GM18858 (cell line): ENCODE results near the gene ADCY1.
"Not testable (repeated sequence)": the region's sequence is repeated elsewhere in the genome, so short reads cannot be mapped to it uniquely, and the experiment has no call there.

Experiments used
- ATAC-seq: cut with Tn5 transposase; IDR thresholded peaks from one replicate; pipeline ENCODE4 v1.9.1; 2021; ENCODE audit not compliant: unreplicated experiment

The ADCY1 gene

DNA sequence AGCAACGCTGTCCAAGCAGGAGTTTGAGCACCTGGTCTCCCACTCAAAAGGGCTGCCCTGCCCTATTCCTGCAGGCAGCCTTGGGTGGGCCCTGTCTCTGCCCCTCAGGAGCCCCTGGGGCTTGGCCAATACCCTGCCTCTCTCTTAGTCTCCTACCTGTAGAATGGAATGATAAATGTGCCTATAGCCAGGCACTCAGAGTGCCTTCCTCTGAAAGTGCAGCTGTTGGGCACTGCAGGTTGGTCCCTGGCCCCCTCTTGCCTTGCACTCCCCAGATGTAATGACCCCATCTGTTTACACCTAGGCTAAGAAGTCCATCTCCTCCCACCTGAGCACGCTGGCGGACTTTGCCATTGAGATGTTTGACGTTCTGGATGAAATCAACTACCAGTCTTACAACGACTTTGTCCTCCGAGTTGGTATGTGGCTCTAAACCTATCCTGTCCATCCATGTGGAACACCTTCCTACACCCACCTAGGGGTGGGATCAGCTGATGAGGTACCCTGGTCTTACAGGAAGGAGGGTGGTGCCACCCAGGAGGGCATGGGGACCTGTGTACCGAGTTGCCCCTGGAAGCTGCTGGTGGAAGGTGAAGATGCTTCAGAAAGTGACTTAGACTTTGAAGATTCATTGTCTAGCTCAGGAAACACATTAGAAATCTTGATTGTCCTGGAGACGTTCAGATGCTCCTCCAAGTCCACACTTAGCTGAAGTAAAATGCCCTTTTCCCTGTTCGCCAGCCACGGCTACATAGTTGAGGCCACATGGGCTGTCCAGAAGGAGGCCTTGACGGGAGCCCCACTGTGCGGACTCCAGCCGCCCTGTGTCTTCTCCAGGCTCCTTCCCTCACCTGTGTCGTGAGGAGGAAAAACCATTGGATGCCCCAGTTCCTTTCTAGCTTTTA is 134.1 kb downstream of the ADCY1 start:
- ATAC-seq = no peak

DNA sequence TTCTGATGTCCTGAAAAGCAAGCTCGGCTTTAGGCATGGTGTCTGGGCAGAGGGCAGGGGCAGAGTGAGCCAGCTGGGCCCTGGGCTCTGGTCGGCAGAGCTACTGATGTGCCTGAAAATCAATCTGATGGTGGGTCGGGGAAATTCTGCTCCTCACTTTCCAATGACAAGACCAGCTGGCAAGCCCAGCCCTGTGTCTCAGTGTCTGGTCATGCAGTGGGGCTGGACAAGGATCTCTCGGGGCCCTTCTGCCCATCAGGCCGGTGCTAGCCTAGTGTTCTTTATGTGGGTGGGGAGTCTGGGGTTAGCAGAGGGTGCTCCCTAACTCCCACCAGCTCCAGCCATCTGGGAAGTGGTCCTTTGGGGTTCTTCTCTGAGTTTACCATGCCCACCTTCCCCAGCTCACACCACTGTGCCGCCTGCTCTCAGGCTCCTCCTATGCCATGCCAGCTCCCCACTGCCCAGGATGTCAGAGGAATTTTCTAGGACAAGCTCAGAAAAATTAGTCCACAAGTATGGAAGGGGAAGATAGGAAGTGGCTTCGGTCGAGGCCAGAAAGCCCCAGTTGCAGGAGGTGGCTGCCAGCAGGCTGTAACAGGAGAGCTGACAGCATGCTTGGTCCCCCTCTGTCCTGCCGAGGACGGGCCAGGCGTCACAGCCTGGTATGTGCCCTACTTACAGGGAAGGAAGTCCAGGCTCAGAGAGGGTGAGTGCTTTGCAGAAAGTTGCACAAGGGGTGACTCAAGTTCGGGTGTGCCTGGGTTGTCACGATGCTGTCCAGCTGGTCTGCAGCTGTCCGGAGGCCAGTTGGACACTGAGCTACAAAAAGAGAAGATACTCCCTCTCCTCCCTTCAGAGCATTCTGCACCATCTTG is 135.2 kb downstream of the ADCY1 start:
- ATAC-seq = no peak

DNA sequence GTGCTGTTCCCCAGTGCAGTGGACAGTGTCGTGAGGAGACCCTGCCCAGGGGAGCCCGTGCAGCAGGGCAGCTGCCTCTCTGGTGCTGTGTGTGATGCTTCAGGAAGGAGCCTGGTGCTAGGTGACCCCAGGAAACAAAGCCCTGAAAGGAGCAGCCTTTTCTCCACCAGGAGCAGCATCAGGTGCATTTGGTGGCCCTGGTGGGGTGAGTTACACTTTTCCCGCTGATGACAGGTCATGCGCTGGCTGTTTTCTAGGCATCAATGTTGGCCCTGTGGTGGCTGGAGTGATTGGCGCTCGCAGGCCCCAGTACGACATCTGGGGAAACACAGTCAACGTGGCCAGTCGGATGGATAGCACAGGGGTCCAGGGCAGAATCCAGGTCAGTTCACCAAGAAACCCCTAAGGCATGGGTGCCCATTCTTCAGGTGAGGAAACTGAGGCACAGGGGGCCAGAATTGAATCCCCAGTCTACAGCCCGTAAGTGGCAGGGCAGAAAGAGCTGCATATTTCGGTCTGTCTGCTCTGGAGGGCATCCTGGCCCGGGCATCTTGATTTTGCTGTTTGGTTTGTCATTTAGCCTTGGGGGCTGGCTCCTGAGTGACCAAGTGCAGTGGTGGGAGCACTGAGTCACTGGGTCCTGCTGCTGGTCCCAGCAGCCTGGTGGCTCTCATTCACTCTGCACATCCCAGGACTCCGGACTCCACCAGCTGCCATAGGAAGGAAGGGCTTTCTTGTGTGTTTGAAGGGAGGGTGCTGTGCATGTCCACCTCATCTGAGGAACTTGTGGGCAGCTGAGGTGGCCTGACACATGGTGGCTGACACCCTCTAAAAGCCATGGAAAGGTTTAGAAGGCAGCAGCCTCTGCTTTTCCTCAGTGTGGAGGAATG is 136.3 kb downstream of the ADCY1 start:
- no peak for ATAC-seq

DNA sequence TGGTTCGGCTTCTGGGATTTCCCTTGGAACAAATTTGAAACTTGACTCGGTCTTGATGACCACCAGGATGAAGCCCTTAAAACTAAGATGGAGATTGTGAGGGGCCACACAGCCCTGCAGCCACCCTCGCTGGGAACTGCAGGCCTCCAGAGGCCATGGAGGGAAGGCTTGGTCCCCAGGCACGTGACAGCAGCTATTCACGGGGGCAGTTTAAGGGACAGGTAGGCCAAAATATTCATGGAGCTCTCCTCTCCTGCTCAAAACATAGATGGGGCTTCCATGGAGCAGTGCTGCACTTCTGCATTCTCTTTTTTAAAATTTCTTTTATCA is 137.0 kb downstream of the ADCY1 start:
- no peak for ATAC-seq

DNA sequence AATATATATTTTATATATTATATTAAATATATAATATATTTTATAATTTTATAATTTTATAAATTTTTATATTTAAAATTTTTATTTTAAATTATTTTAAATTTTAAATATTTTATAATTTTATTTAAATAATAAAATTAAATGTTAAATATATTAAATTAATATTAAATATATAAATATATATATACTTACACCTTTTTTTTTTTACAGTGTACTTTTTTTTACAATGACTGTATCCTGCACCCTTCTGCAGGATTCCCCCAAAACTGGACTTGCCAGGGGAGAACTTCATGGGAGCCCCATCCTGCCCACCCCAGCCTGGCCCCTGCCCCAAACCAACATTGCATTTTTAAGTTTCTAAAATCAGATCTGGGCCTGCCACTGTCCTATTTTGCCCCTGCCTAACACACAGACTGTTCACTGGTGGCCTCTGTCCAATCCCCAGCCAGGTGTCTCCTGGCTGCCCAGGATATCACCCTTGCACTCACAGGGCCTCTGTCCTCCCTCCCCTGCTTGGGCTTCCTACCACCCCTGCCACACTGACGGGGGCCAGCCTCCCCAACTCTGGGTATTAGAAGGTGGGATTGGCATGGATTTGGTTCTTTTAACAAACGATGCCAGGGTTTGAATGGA is 138.0 kb downstream of the ADCY1 start:
- ATAC-seq = no peak

DNA sequence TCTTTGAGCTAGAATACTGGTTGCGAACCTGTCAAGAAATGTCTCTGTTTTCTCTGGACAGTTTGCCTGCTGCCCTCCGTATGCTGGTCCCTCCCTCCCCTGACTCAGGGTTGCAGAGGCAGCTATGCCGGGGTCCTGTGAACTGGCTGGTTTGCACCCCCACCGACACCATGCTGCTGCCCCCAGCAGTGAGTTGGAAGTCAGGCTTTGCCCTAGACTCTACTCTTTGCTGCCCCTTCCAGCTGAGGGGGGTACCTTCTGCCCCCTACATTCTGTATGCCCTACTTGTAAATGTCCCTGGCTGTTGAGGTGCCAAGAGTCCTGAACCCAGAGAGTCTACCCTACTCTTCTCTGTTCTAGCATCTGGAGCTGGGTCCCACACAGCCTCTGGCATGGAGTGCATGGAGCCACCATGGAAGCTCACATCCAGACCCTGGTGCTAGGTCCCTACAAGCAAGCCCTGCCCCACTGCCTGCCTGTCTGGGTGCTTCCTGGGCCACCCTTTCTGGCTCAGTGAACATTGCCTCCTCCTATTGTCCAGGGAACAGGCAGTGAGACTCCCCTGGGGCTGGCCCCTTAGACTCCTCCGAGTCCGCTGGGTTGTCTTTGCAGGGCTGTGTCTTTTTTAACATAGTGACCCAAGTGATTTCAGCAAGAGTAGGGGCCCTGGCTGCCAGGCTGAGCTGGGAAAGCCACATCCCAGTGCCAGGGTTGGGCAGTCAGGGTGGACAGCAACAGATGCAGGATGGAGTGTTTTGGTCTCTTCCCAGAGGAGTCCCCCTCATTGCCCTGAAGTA is 138.9 kb downstream of the ADCY1 start:
- ATAC-seq = no peak

DNA sequence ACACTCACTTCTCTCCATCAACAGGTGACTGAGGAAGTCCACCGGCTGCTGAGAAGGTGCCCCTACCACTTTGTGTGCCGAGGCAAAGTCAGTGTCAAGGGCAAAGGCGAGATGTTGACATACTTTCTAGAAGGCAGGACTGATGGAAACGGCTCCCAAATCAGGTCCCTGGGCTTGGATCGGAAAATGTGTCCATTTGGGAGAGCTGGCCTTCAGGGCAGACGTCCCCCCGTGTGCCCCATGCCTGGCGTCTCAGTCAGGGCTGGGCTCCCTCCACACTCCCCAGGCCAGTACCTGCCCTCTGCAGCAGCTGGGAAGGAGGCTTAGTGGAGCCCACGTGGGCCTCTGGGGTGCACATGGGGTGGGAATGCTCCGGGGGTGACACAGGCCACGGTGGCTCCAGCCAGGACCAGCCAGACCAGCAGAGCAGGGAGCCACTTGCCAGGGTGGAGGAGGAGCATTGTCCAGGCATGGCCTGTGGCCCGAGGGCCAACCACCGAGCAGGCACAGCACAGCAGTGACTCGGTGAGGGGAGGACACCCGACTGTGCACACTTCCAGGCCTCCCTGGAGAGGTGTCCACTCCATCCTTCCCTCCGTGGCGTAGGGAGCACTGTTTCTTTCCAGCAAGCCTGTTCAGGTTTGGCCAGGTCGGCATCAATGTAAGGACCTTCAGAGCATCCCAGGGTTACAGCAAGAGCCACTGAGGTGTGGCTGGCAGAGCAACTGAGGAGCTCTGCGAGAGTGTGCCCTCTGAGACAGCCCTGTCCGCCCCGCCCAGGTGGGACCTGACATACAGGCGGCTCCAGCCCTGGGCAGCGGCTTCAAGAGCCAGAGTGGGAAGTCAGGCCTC is 139.7 kb downstream of the ADCY1 start:
- no peak for ATAC-seq

DNA sequence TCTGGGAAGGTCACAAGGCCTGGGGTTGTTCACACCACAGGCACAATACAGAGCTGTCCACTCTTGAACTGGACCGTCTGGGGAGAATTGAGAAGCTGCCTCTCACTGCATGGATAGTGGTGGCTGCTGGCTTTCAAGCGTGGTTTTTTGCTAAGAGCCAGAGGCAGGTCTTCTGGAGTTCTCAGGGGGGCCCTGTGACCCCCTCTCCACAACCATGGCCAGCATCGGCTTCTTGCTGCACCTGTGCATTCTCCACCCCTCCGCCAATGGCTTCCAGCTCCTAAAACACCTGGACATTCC is 140.3 kb downstream of the ADCY1 start:
- ATAC-seq = no peak

DNA sequence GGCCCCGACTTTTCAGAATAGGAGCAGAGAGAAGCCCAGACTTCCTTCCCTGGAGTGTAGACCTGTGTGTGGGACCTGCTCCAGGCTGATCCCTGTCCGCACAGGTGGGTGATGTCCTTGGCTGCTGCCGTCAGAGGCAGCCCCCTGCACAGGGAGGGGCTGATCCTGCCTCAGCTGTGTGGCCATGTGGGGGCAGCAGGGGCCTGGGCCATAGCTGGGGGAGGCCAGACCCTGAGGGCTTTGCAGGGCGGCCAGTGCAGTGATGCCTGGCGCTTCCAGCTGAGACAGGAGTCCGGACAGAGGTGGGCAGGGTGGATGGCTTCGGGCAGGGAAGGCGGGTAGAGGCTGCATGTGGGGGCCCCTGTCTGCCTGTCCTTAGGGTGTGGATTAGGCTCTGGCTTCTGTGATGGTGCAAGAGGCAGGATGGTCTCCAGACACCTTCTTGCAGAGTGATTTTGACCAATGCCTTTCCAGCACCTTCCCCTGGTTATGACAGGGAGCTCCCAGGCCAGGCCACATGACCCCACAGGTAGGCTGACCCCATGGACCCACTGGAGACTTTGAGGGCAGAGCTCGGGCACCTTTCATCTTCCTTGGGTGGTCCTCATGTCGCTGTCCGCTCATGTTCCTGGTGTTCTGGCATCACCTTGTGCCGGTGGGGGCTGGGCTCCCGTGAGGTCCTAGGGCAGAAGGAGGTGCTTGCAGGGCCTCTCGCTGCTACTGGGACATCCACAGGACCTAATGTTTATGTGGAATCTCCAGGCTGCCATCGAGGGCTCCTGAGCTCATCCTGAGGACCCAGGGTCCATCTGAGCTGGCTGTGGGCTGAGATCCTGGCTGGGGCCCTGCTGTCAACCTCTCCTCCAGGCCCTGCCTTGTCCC is 141.5 kb downstream of the ADCY1 start:
- ATAC-seq = no peak

DNA sequence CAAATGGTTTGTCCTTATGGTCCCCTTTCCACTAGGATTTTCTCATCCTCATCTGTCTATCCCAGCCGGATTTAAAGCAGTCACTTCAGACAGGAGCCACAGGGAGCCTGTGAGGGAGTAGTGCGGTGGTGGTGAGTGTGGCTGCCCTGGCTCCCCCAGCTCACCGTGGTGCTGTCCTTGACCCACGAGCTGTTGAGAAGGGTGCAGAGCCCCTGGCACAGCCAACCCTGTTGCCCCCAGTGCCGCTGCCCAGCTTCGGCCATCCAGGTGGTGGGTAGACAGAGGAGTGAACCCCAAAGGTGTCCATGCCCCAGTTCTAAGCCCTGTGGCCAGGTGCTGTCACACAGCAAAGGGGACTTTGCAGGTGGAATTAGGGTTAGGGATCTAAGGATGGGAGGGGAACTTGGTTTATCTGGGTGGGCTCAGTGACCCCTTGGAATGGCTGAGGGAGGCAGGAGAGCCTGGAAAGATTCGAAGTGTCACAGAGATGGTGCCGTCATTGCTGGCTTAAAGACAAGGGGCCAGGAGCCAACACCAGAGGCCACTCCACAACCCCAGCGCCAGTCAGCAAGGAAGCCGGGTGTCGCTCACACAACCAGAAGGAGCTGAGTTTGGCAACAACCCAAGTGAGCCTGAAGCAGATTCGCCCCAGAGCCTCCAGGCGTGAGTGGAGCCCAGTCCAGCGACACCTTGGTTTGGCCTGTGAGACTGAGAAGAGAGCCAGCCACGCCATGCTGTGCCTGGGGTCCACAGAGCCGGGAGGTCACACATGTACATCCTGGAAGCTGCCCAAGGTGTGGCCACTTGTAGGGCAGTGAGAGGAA is 142.4 kb downstream of the ADCY1 start:
- no peak for ATAC-seq

DNA sequence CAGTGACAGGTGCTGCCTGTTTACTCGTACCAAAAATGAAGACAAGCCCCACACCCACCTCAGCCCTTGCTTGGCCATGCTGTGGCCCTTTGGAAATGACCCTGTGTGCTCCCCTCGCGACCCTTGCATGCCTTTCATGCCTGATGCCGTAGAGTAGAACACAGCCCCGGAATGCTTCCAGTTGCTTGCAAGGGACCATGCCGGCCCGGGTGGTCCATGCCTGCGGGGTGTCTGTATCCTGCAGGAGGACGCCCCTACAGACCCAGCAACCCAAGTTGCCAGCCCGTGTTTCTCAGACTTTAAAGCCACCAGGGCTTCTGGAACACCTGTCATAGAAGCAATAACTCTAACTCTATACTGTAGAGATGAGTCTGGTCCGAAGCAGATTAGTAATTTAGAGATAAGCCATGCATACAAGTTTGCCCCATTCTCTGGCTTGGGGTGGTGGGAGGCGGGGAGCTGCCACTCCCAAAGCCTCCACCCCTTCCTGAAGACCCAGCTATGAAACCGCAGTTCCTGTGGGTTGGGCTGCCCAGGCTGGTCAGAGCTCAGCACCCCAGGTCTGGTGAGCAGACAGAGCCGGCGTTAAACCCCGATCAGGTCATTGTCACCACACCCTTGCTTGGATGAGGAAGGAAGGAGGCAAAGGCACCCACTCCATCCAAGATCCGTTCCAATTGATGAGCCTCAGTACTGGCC is 143.5 kb downstream of the ADCY1 start:
- no peak for ATAC-seq

DNA sequence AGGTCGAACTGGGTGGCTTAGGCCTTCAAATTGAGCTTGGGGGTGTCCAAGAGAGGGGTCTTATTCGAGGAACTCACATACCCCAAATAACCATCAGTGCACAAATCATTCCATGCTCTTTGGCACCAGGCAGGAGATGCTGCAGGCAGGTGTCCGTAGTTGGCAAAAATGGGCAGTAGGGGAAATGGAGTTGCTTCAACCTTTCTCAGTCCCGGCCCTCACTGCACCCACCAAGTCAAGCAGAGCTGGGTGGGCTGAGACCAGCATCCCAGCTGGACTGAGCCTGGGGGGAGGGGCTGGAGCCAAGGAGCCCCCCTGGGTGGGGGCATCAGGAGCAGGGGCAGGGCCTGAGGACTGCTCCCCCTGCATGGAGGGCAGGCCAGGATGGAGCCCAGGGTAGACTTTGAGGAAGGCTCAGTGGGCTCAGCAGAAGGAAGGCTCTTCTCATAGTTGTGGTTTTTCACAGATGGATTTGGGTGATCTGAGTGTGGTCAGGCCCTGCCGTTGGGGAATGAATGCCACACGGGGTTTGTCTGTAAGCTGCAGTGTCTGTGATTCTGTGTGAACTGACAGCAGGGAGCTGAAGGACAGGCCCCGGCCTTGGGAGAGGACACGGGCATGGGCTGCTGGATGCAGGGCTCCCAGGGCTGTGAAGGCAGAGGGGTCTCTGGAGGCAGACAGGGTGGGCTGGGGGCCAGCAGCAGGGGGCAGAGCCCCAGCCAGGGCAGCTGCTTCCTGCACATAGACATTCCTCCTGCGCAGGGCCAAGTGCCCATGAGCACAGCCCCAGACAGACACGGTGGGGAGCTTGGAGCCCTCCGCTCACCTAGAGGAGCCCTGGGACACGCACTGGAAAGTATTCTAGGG is 144.5 kb downstream of the ADCY1 start:
- no peak for ATAC-seq

DNA sequence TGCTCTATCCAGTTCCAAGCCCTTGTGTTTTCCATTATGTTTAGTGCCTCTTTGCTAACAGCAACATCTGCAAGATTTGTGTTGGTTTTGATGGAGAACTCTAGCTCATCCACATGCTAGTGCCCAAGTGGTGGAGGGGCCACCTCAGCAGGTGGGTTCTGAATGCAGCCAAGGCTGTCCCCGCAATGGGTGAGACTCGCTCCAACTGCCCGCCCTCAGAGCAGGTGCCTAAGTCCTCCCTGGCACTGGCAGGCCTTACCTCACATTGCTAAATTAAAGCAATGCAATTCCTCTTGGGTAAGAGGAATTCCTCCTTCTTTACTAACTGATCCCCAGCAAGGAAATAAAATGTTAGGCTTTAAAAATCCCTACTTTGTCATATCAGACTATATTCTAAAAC is 146.8 kb downstream of the ADCY1 start:
- no peak for ATAC-seq

DNA sequence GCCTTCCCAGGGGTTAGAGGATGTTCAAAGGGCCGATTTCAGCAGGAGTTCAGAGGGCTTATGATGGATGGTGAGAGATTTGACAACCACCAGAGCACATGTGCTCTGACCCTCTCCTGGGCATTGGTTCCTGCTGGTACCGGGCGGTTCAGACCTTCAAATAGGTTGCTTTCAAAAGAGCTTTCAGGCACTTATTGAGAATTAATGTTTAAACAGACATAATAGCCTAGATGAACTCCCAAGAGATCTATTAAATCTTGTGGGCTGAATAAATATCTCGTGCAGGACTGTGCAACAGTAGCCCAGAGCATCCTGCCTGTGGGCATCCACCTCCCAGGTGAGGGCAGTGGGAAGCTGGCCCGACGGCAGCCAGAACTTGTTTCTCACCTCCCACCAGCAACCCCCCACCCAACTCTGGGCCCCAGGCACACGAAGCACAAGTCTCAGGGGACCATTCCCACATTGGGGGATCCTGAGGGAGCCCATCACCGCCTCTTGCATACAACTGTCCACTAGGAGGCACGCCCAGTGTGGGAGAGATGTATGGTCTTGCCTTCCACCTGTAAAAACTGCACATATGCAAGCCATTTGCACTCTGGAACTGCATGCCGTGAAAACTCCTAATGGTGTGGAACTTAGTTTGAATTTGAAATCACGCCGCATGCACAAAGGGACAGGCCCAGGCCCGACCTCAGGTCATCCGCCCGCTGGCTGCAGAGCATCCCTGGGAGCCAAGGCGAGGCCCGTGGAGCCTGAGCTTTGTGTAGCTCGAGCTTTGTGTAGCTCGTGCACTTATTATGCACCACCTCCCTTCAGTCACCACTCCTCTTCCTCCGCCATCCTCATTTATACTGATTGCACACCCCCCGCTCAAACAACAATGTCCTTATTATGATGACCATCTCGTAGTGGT is 147.8 kb downstream of the ADCY1 start:
- no peak for ATAC-seq

DNA sequence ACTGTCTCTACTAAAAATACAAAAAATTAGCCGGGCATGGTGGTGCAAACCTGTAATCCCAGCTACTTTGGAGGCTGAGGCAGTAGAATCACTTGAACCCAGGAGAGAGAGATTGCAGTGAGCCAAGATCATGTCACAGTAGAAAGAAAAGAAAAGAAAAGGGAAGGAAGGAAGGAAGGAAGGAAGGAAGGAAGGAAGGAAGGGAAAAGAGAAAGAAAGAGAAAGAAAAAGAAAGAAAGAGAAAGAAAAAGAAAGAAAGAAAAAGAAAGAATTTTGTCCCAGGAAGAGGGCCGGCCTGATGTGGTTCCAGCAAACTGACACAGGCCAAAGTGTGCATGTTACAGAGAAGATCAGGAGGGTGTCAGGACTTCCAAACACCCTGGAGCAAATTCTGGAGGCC is 151.1 kb downstream of the ADCY1 start:
- not testable (repeated sequence) for ATAC-seq
